ENCODE data around the gene FCAMR.

The FCAMR gene, protein sequence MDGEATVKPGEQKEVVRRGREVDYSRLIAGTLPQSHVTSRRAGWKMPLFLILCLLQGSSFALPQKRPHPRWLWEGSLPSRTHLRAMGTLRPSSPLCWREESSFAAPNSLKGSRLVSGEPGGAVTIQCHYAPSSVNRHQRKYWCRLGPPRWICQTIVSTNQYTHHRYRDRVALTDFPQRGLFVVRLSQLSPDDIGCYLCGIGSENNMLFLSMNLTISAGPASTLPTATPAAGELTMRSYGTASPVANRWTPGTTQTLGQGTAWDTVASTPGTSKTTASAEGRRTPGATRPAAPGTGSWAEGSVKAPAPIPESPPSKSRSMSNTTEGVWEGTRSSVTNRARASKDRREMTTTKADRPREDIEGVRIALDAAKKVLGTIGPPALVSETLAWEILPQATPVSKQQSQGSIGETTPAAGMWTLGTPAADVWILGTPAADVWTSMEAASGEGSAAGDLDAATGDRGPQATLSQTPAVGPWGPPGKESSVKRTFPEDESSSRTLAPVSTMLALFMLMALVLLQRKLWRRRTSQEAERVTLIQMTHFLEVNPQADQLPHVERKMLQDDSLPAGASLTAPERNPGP

DNA sequence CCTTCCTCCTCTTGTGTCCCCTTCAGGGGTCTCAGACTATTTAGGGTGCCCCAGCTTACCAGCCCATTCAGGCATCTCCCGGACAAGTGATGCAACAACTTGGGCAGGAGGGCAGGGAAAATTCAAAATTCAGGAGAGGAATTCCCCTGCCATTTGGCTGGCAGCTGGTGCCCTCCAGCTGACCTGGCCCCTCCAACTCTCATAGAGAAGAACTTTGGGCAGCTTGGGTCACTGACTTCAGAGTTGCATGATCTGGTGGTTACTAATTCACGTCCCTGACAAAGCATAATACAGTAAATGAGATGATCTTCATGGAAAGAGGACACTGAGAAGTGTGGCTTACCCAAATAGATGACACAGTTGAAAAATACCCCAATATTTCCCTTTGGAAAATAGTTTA, at the start of gene FCAMR:
Gene FCAMR (minus strand): TSS at position 15 of the 400 bp plus-strand sequence. CDS start 335 bp downstream, outside the sequence.
- no peak for DNase-seq (ENCODE audit: low spot score)

DNA sequence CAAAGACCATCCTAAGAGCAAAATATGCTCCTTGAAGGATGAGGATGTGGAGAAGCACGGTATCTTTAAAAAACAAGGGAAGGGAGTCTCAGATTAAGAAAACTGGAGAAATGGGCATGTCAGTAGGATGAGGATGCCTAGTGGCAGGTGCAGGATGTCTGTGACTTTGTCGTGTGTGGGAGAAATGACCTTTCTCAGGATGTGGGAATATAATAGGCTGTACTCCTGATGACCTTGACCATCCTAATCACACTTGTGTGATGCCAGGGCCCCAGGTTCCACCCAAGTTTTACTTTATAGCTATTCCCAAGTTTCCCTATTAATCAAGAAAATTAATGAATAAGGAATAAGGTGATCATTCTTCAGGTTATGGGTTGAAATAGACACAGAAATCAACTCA, 49.4 kb upstream of the FCAMR start:
- DNase-seq (ENCODE audit: low spot score): no peak

DNA sequence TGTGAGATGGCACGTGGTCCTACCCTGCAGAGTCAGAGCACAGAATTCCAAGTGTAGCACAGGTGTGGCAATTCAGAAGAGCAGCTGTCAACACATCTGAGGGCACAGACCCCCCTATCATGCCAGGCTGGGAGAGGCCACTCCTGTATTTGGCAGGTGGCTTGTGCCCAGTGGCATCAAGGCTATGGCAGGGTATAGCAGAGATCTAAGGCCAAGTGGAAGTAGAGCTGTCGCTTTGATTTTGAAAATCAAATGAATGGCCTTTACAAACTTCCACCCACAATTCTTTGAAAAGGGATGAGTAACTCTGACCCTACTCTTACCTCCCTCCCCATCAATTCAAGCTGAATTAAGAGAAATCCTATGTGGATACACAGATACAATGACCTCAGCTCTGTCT, 48.9 kb upstream of the FCAMR start:
- DNase-seq (ENCODE audit: low spot score): no peak

DNA sequence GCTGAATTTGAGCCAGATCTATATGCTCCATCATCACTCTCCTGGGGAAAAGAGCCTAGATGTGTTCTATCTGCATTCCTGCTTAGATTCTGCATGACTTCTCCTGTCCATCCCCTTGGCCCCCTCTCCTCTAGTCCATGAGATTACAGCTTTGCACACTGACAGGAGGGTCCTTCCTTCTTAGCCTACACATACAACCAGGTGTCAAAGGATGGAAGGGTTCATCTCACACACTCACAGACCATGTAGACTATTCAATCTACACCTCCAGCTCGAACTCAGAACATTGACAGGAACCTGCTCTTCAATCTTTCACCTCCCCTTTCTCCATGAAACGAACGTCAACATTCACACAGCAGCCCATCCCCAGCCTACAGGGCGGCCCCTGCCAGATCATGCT, 48.4 kb upstream of the FCAMR start:
- no peak for DNase-seq (ENCODE audit: low spot score)

DNA sequence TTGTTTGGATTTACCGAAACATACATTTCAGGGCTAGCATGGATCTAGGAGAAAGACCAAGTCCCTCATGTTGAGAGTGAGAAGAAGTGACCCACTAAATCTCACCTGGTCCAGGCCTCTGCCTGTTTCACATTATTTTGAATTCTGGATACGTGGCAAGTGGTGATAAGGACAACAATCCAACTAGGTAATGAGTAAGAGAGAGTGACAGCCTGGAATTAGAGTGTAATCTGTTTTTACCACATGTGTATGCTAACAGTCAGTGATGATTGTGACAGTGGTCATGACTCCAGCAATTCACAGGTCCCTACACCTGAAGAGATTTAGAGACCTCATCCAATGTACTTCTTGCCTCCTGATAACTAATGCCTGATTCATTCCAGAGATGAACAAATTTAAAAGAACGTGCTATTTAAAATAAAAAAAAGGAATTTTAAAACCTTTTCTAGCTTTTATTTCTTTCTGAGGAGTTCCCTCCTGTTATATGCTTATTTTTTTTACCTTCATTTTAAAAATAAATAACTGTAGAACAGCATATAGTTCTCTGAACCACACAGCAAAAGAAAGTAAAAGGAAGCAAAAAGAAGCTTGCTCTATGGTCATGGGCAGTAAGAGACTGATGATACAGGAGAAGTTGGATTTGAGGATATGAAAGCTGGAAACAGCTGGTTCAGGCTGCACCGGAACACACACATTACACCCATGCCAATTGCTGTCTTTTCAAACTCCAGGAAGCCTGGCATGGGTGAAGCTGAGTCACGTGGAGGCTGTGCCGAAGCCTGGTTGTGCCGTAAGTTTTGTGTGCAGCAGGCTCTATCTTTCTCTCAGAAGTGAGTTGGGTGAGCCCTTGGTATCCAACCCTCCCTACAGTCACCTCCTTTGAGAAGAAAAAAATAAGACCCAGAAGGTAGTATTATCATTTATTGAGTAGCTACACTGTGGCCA, 47.6 kb upstream of the FCAMR start:
- no peak for DNase-seq (ENCODE audit: low spot score)

DNA sequence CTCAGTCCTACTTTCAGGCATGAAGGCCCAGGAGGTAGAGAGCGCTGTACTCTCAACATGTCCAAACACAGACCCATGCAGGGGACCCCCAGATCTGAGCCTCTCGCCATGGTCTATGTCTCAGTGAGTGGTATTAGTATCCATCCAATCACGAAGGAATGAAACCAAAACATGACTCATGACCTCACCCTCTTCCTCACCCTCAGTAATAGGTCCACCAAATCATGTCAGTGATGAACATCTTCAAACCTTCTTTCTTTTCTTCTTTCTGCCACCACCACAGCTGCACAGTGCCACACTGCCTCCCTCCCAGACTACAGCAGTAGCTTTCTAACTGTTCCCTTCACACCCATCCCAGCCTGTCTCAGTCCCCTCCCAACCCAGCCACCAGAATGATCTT, 45.5 kb upstream of the FCAMR start:
- DNase-seq (ENCODE audit: low spot score): no peak

DNA sequence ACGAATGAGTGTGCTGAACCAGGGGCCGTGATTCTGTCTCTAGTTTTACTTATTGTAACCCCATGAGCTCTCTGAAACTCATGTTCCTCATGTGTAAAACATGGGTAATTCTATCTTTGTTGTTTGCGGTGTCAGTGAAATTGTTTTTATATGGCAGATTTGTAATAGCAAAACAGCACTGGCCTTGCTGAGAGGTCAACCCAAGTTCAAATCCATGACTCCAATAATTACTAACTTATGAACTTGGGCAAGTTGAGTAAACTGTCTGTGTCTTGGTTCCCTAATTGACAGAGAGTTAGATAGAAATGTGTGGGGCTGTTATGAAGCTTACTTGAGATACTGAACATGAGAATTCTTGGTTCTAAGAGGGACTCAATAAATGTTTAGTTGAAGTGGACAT, 44.5 kb upstream of the FCAMR start:
- DNase-seq (ENCODE audit: low spot score): no peak

DNA sequence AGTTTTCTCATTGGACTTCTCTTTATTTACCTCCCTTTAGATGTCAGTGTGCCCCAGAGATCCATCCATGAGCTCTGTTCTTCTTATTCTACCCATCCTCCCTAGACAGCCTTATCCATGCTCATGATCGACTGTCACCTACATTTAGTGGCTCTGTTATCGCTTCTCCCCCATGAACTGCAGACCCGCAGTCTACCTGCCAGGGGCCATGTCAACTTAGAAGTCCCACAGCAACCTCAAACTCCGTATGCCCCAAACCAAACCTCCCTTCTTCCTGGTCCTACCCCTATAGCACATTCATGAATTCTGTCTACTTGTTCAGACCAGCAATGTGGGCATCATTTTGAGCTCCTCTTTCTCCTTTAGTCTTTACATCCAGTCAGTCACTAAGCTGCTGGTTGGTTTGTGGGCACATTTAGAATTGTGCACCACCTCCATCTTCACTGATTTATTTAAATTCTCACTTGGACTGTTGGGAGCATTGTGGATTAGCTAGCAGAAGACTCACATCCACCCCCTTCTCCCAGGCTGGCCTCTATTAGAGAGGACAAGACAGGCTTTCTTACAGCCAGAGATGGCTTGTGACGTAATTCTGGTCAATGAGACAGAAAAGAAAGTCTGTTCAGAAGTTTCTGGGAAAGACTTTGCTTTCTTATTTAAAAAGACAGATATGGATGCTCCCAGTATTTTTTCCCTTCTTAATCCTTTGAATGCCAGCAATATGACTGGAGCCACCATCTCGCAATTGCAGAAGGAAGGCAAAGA, 43.2 kb upstream of the FCAMR start:
- DNase-seq (ENCODE audit: low spot score): no peak

DNA sequence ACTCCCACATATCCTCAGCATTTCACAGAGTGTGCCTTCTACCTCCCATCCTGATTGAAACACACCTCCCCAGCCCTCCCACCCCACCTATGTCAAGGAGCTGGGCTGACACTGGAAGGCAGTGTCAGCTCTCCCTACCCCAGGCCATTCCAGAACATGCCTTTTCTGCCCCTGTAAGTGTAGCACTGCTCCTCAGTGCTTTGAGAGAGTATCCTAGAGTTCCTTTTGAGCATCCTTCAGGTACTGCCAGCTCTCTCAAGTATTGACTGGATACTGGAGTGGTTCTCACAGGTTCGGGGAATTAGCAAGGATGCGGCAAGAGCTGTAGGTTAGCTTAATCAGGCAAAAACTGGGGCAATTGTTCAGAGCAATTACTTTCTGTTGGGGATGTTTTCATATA, 40.5 kb upstream of the FCAMR start:
- no peak for DNase-seq (ENCODE audit: low spot score)

DNA sequence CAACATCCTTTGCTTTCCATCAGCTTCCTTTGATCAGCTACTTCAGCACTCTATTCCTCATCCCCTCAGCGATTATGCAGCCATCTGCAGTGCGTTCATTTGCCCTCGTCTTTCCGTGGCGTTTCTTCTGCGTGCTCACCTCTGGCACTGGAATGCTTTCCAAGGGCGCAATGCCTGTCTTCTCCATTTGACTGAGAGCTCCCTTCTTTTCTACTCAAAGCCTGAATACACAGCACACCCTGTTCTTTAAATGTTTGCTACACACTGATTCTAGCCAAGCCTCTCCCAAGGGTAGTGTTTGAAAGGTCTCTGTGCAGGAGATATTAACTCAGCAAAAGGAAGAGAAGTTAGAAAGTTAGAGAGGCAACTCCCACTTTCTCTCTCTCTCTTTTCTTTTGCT, 39.7 kb upstream of the FCAMR start:
- no peak for DNase-seq (ENCODE audit: low spot score)

DNA sequence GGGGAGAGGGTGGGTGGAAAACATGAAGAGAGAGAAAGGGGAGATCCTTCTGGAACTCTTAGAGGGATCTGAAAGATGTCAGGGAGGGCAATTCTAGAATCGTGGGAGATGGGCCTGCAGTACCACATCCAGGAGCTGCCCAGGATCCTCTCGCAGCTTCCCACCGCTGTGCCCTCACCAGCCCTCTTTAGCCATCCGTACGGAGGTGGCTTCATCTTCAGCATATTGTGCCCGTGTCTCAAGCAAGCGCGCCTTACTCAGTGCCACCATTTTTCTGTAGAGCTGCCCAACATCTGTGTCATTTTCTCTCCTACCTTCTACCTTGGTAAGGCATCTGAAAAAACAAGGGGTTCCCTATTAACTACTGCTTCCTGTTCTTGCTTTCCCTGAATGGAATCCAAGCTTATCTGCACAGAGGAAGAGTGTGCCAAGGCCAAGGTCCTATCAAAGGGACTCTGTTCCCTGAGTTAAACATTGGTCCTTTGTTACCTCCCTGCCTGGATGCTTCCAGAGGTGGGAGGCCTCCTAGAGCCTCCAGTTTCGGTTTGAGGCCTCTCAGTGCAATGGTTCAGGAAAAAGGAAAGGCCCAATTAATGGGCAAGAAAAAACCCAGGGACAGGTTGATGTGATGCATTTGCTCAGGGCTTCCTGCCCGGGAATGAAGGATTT, 39.1 kb upstream of the FCAMR start:
- DNase-seq (ENCODE audit: low spot score): no peak

DNA sequence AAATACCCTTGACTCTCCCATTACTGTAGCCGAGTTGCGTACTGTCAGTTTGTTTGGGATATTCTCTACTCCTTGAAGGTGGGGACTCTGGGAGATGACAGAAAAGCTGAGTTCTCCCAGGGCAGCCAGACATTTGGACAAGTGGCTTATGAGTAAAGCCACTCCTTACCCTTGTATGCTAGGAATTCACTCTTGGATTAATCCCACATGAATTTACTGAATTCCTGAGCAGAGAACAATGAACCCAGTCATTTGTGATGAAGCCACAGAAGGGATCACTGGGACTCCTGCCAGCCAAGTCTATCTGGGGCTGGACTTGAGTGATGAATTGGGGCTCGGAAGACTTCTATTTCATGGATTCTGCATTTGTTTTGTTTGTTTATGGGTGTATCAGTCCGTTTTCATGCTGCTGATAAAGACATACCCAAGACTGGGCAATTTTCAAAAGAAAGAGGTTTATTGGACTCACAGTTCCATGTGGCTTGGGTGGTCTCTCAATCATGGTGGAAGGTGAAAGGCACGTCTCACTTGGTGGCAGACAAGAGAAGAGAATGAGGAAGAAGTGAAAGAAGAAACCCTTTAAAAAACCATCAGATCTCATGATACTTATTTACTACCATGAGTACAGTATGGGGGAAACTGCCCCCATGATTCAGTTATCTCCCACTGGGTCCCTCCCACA, 37.2 kb upstream of the FCAMR start:
- peak; percentile 90 for DNase-seq (ENCODE audit: low spot score)

DNA sequence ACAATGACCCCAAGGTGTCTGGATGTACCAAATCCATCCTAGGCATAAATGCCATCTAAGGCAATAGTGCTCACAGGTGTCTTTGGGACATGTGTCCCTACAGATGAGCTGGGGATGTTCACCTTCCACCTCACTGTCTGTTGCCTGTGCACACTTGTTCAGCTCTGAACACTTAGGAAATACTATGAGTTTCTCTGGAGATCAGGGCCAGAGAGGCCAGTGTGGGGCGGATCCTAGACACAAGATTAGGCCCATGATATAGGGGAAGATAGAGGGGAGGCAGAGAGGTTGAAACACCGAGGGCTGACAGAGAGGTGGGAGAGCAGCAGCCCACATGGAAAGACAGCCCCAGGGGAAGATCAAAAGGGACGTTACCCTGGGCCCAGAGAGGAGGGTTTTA, 36.7 kb upstream of the FCAMR start:
- DNase-seq (ENCODE audit: low spot score): no peak

DNA sequence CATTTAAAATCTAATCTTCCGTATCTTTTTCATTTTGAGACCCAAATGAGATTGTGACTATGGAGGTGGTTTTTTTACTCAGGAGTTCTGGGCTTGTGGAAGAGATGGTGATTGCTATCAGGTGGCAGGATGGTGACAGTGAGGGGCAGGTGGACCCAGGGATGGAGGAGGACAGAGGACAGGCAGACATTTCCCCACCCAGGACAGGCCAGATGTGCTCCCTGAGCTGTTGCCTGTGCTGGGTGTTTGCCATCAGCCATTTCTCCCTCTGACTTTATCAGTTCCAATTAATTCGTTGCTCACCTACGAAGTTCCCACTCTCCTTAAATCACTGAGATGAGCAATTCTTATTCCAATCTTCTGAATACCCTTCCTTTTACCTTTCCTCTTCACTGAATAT, 35.8 kb upstream of the FCAMR start:
- DNase-seq (ENCODE audit: low spot score): no peak

DNA sequence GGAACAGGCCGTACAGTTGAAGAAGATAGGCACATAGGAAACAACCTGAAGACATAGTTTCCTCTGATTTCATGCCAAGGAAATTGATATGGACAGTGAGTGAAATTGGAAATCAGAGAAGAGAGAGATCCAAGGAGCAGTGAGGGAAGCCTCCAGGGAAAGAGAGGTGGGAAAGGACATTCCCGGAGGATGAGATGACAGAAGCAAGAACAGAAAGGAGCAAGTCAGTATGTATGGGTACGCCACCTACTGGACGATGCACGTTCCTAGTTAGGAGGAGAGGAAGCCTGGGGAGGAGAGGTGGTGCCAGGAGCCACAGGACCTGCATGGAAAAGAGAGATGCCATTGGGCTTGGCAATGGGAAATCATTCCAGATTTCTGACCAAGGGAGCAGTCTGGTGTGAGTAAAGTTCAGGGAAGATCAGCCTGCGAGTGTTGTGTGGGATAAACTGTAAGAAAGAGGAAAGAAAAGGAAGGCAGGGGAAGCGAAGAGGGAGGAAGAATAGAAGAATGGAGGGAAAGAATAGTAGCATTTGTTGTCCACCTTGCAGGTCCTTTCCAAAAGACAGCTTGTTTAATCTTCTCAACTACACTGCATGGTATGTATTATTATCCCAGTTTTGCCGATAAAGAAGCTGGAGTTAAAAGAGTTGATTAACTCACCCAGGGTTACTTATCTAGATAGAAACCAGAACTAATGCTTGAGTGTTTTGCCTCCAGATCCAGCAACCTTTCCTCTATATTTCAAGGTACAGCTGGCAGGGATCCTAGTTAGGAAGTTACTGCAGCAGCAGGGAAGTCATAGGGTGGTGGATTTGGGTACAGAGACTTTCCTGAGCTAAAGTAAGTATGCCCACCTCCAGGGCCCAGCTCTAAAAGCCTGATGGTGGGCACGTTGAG, 34.9 kb upstream of the FCAMR start:
- peak; percentile 84 for DNase-seq (ENCODE audit: low spot score)

DNA sequence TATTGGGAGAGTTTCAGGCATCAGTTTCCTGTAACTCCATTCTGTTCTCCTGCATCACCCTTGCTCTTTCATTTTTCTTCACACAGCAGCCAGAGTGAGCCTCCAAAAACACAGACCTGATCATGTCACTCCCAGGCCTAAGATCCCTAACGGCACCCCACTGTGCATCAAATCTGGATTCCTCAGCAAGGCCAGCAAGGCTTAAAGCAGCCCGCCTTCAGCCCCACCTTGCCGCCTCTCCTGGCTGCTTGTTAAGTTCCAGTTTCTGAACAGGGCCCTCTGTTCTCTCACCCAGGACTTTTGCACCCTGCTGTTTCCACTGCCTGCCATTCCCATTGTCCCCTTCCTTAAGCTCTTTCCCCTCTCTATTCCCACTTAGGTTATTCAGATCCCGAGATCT, 33.0 kb upstream of the FCAMR start:
- no peak for DNase-seq (ENCODE audit: low spot score)

DNA sequence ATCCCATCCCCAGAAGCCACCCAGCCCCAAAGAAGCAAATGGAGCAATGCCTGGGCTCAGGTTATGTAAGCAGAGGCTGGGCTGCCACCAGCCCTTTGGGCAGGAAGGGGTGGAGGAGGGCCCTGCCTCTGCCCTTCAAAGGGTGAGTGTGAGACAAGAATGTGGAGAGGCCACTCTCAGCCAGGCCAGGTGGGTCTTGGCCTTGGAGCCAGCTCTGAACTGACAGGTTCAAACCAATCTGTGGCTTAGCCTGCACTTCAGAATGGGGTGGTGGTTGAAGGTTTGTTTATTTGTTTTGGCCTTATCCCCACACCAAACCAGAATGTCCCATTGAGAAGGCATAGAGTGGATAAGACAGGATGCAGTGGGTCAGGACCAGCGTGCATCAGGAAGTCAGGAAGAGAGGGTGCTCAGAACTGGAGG, 32.5 kb upstream of the FCAMR start:
- DNase-seq (ENCODE audit: low spot score): no peak

DNA sequence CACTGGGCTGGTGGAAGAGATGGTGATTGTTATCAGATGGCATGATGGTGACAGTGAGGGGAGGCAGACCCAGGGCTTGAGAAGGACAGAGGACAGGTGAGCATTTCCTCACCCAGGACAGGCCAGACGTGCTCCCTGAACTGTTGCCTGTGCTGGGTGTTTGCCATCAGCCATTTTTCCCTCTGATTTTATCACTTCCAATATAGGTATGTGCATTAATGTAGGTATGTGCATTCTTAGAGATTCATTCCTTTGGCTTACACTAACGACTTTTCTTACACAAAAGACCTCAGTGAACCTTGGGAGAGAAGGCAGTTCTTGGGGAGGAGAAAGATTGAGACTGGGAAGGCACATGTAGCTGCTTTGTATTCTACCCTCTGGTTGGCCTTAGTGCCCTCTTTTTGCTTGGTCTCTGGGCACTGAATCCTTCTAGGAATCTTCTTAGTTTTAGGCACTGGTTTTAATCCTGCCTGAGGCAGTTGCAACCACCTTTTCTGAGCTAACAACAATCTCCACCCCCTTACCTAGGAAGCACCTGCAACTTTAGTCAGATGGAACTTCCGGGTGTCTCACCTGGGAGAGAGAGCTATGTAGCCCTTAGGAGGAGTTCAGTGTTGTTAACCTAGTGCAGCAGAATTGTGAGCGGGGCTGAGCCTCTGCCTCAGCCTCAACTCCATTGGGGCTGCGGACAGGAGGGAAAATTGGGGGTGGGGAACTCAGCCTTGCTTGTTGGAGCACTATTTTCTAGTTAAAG, 31.4 kb upstream of the FCAMR start:
- no peak for DNase-seq (ENCODE audit: low spot score)

DNA sequence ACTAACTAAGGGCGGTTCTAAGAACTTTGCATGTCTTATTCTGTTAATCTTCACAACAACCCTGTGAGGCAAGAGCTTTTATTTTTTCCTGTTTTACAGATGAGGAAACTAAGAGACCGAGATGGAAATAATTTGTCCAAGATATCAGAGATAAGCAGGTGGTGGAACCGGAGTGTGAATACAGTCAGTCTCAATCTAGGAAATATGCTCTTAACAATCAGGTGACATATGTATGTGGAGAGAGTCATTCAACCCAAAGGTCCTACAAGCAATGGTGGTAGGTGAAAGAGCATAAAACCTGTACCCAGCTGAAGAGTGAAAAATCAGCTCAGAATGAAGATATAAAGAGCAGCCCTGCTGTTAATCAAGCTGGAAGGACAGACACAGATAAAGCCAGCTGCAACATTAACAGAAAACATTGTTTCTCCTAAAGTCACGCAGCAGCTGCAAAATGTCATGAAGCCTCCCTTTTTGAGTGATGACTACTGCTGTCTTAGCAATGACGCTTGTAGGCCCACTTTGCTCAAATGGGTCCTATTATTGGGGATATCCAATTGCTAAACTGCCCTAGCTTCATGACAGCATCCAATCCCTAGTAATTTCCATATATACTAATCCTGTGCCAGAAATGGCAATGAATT, 30.5 kb upstream of the FCAMR start:
- no peak for DNase-seq (ENCODE audit: low spot score)

Data from GM03348 (cell line).